NCI-H2107 treated with DMSO at 0.1 percent for 48 hours (cell line): ENCODE measurements around the gene GLI2.

Source experiments
- DNase-seq: peaks from one replicate; lab custom pipeline; 2025; ENCODE audit not compliant: unreplicated experiment; lab: John Stamatoyannopoulos, UW

Gene GLI2

DNA sequence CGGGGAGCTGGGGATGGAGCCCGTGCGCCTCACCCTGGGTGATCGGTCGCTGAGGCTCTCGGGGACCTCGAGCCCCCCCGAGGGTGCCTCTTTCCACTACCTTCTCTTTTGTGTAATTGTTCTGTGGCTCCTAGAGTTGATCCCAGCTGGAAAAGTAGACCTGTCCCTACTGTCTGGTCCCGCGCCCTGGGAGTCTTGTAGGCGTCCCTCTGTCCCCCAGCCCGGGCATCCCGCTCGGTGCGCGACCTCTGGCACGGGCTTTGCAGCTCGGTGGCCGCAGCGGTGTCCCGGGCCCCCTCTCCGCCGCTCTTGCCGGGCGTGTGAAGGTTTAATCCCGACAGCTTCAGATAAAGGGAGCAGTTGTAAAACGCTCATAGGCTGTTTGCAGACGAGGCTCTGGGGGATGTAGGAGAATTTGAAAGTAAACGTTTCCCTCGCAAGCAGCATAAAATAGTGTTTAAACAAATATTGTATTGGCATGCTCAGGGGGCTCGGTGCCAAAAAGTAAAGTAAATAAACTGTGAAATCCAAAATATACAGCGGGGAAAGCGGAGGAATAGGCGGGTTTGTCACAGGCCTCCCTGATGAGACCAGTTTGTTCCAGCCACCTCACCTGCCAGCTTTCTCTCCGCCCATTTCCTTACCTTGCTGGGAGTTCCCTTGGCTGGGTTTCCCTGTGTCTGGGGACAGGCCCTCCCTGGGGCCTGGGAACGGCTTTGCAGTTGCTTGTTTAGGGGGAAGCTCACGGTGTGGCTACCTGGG is 1.9 kb downstream of the GLI2 start:
- DNase-seq, result no peak

DNA sequence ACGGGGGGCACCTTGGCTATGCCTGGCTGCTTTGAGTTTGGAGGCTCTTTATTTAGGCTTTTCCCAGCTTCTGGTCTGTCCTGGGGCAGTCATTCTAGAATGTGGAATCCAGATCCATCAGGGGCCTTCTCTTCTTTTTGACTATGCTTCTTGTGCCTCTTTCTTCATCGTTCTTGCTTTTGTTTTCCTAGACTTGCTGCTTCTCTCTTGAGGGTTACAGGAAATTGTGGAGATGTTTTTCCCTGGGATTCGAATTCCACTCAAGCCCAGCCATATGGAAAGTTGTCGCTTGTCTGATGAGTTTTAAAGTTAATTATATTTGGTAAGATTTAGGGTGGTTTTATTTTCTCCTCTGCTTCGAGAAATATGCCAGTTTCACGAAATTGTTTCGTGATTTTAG is 2.4 kb downstream of the GLI2 start:
- DNase-seq, result no peak

DNA sequence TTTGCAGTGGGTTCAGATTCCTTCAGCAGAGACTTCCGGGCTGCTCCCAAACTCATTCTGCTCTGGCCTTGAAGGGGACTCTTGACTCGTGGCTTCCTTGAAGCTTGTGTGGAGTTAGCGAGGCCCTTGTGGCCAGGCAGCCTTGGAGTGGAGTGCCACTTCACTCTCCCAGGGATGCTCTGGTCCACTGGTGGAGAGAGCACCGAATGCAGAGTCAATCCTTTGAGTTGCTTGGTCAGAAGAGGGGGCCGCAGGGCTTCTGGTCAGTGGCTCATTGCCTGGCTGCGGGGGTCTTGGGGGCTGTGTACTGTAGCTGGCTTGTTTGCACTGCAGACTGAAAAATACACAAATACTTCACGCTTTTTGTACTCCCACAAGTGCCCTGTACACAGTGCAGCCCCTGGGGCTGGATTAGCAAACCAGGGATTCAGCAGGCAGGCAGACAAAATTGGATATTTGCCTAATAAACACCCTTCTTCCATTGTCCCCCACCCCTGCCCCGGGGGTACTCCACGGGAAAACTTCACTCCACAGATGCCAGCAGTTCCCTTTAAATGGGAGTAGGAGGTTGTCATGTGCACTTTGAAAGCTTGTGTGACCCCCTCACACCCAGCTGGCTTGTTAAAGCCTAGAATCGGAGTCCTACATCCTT is 3.2 kb downstream of the GLI2 start:
- DNase-seq, result no peak

DNA sequence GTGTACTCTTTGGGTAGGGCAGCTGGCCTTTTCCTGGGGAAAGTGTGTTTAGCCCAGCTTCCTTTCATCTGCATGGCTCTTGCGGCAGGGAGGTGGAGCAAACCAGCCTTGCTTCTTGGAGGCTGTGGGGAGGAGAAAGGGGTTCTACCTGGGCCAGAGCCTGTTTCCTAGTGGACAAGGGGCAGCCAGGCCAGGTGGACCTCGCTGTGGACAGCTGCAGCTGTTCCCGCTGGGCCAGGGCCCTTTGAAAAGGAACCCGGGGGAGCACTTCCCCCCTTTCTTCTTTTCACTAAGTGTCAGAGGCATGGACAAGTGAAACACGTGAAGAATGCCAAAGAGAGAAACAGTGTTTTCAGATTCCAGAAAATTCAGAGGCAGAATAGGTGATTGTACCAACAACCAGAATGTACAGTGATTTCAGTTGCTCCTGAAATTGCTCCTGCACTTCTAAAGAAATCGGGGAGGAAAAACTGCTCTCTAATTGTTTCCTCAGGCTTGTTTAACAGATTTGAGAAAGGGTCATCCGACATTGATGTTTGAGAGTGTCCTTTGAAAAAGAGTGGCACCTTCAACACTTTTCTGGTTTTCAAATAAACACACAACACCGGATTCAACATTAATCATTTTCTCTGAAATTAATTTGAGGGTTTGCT is 3.9 kb downstream of the GLI2 start:
- no peak for DNase-seq

DNA sequence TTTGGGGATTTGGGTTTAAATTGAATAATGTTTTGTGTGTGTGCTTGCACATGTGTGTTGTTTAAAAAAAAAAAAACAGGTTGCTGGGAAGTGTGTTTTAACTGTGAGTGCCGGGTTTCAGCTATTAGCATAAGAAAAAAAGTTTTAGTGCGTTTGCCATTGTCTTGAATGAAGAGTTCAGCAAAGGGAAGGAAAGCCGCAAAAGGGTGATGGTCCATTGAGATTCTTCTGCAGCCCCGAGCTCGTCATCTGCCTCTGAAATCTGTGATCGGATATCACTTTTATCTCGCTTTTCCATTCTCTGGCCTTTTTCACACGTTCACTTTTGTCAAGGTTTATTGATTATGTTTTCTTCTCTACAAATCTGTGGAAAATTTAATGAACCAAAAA is 4.7 kb downstream of the GLI2 start:
- no peak for DNase-seq

DNA sequence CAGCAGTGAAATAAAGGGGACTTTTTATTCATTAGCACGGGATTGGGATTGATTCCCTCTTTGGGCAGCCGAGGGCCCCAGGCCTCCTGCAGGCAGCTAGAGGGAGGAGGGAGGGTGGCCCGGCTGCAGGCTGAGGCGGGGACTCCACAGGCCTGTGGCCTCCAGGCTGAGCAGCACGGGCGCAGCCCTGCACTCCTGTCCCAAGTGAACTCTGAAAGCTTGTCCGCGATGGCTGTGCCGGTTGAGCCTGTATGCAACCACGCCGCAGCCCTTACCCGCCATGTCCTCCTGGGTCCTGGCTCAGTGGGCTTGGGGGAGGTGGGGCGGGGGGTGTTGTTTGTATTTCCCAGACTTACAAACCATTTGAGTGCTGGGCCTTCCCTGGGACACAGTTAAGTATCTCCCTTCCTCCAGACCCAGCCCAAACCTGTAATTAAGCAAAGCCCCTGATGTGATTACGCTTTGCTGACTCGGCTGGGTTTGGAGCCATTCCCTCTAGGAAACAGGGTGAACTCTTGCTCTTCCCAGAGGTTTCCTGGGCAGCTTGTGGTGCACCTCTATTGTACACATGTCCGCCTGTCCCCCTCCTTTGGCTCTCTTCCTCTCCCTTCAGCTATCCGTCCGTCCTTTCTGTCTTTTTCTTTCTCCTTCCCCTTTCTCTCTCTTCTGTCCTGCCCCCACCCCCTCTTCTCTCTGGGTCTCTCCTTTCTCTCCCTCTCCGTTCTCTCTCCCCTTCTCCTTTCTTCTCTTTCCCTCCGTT is 5.3 kb downstream of the GLI2 start:
- no peak for DNase-seq

DNA sequence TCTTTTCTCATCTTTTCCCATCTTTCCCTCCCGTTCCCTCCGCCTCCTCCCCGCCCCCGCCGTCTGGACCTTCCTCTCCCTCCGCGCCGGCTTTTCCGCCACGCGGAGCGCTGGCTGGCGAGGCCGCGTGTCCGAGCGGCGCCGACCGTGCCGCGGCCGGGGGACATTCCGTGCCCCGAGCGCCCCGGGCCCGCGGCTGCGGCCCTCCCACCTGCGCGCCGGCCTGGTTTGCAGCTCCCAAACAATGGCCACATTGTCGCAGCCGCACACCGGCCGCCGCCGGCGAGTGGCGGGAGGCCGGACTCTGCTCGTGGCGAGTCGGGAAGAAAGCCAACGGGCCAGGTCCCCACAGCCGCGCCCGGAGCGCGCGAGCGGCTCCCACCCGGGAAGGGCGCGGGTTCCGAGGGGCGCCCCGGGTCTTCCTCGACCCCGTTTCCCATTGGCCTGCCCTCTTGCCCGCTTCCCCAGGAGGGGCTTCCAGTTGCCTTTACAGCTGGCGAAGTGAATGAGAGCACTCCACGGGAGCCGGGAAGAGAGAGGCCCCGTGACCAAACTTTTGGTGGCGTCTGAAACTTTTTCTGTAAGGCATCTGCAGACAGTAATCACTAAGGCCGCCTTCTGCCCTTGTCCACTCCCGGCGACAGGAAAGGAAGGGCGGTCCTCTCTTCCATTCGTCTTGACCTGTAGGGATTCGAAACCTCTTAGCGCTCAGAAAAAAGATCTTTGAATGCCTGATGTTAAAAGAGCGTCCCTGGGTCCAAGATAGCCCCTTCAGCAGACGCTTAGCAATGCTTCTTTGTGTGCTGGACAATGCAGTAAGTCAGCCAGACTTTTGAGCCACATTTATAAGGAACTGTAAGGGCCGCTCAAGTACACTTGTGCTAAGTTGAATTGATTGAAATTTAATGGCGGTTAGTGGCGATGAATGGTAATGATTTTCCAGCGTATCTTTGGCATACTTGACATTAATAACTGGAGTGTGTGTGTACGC is 6.2 kb downstream of the GLI2 start:
- DNase-seq, result no peak

DNA sequence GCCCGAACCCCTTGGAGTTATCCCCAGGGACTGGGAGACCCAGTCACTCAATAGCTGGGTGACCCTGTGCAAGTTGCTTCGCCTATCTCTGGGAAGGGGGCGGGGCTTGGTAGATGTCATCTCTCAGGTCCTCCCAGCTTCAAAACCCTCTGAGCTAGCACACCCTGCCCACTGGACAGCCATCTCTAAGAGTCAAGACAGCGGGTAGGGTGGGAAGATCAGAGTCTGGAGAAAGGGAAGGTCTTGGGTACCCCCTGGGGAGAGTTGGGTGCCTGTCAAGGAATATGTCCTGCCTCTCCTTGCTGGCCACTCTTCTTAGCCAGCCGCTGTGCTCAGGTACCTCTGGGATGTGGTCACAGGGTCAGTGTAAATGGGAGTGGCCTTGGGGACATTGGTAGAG is 8.0 kb downstream of the GLI2 start:
- no peak for DNase-seq

DNA sequence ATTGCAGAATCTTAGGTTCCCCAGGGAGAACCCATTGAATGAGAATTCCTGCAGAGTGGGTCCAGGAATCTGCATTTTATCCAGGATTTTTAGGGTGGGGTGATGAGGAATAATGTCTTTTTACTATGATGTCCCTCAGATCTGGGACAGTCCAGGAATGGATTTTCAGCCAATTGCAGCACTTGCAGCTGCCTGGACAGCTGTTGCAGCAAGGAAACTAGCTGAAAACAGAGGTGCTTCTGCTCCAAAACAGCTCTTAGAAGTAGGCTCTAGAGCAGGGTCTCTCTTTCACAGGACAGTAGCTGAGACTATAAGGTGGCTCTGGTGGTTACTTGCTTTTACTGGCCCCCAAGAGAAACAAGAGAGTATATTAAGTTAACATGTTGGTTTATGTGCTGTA is 9.1 kb downstream of the GLI2 start:
- no peak for DNase-seq

DNA sequence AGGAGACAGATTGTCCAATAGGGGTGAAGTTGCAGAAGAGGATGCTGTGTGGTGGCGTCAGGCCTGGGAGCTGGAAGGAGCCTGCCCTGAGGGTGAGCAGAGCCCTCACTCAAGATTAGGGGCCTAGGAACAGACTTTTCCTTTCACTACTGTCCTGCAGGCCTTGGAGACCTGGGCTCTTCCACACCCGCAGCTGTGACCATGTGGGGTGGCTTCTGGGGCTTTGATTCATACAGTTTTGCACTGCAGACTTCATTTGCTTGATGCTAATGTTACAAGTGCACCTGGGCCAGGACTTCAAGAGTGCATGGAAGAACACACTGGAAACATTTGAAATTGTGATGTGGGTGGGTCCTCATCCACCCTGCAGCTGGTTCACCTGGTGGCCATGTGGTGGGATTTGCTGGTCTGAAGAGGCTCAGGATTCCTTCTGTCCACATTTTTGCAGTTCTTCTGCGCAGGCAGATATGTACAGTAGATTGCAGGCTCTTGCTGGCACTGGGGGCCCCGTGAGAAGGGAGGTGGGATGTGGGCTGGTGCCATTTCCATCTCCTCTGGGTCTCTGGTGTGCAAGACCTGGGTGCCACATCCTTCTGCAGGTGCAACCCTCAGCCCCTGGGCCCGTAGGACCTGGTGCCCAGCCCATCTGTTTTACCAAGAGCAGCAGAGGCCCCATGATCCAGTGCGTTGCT is 9.9 kb downstream of the GLI2 start:
- DNase-seq, result no peak

DNA sequence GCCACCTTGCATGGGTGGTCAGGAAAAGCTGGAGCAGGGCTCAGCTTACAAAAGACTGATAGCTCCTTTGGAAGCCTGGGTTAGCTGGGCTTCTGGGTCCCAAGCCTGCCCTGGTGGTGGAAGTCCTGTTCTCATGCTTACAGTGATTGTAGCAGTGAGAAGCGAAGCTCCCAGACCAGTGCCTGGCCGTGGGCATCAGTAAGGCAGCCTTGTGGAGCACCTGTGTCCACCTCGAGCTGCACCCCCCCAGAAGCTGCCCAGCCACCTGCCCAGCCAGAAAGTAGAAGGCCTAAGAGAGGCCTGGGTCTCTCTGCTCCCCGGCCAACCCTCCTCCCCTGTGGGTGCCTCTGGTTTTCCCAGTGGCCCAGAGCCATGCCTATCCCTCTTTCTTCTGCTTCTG is 10.5 kb downstream of the GLI2 start:
- no peak for DNase-seq

DNA sequence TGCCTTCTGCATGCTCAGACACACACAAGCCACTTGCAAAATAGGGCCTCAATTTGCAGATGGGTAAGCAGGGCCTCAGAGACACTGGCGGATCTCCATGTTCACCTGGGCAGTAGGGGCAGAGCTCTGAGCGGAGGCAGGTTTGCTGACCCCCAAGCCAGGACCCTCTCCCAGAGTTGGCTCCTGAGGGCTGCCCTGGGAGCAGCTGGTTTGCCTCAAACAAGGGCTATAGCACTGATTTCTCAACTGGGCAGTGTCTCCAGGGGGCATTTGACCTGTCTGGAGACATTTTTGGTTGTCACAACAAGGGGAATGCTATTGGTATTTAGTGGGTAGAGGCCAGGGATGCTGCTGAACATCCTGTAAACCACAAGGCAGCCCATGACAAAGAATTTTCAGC is 11.6 kb downstream of the GLI2 start:
- no peak for DNase-seq

DNA sequence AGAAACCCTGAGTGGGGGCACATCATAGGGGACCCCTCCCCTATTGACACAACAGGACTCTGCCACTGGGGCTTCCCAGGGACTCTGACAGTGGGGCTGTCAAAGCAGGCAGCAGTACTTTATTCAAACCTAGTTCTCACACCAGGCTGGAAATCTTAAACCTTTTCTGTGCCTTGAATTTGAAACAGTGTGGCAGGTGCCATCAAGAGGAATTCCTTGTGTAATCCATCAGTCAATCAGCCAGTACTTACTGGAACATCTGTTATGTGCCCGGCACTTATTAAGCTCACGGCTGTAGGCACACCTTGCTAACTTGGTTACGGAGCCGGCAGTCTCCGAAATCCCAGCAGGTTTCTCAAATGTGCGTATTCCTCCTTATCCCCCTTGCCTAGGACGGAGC is 12.0 kb downstream of the GLI2 start:
- no peak for DNase-seq

DNA sequence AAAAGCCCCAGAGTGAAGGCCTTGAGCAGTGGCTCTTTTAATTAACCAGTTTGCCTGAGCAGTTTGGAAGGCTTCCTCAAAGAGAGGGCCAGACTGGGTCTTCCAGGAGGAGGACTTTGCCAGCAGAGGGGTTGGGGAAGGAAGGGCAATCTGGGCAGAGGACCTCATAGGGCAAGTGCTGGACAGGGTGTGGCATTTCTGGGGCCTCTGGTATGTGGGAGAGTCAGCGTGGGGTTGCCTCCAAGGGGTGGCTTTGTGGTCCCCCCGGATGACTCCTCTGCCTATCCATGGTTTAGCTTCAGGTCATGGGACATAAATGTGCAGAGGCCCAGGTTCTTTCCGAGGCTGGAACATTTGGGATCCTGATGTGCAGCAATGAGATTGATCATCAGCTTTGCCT is 12.6 kb downstream of the GLI2 start:
- DNase-seq, result no peak

DNA sequence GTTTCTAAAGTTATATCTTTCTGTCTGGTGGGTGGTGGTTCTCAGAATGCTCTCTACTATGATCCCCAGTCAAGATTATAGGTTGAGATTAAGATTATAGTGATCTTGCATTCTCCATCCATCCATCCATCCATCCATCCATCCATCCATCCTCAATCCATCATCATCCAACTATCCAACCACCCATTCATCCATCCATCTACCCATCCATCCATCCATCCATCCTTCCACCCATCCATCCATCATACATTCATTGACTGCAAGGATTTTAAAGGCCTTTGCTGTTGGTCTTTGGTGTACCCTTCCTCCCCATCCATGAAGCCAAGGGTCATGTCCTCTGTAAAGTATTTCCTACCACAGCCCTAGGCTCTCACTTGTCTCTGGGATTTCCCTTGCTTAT is 13.1 kb downstream of the GLI2 start:
- DNase-seq, result no peak

DNA sequence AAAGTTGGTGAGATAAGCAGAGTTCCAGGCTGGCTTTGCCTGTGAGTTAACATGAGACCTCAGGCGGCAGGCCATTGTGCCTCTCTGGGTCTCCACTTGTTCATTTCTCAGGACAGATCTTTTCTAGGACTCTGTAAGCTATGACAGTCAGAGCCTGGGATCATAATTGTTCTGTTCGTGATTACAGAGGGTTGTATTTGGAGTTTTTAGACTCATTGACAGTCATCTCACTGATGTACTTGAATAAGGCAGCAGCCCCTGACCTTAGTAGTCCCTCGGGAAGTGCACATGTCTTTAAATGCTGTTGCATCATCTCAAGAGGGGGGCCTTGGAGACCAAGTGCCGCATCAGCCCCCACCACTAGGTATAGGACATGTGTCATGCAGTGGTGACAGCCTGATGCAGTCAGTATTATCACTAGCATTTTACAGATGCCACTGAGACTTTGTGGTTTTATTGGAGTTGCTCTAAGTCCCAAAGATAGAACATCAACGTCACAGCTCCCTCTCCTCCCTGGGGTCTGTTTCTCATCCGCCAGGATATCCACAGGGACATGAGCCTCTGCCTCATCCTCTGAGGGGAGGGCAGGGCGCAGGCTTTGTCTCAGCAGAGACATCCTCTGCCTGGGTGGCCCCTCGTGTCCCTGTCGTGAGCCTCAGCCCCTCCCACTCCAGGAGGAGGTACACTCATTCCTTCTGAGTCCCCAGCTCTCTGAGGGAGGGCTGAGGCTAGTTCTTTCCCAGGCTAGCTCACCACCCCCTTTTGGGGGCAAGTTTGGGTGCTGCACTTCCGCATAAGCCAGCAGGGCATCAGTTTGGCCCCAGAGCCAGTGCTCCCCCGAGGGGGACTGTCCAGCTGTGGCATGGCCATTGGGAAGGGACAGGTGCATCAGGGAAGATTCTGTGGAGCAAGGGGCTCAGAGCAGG is 14.1 kb downstream of the GLI2 start:
- DNase-seq, result no peak

DNA sequence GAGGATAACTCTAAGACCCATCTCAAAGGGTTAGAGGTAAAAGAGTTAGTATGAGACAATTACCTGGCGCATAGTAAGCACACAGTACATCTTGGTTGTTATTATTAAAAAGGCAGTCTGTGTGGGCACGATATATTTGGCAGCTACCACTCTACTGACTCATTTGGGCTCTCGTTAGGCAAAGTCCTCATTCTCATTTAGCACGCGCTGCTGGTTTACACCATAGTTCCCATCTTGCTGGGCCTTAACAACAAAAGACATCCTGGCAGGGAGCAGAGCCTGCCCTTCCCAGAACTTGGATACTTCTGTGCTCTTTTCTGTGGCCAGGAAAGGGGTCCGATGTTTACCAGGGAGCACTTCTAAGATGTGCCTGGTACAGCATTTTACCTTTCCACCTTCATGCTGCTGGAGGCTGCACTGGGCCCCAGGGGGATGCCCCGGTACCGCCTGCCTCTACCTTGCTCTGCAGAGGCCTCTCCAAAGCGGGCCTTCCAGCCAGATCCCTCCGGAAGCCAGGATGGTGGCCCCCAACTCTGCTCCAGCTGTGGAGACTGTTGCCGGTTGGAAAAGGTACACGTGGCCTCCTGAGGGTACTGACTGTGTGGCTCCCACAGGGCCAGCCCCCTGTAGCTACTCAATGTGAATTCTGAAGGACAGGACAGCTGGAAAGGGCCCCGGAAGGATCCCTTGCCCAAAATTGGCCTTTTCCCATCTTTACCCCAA is 15.0 kb downstream of the GLI2 start:
- no peak for DNase-seq

DNA sequence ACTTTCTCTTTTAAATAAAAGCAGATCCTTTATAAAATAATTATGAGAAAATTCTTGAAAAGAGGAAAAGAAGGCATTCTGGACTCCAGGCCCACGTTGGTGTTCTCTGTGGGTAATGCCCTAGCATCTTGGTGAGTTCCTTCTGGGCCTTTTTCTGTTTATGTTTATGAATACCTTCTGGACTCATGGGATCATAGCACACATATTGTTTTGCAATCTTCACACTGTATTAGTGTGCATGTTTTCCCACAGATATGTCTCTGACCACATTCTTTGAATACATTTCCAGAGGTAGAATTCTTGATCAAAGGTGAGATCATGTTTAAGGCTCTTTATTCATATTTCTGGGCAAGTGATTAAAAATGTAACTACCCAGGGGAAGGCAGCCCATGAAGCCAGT is 15.9 kb downstream of the GLI2 start:
- no peak for DNase-seq
